ENCODE measurements around the gene TOR1A.
"Not testable (repeated sequence)": the region's sequence is repeated elsewhere in the genome, so short reads cannot be mapped to it uniquely, and the experiment has no call there.

TOR1A gene

GRCh38 chr9:129801504-129801903 is 22.4 kb downstream of the TOR1A start:
- no peak for DNase-seq (ENCODE audit: low read depth)
- no peak for TF ChIP-seq CTCF (IDR thresholded peaks at IDR 0.05; ENCODE audit: low read length, missing control alignments)
- no peak overlapping the region for H3K4me3 ChIP-seq (replicated peaks; ENCODE audit: low read depth, low read length)

GRCh38 chr9:129798973-129799372 is 25.0 kb downstream of the TOR1A start:
- no peak overlapping the region for H3K4me3 ChIP-seq (replicated peaks; ENCODE audit: low read depth, low read length)
- no peak for TF ChIP-seq CTCF (IDR thresholded peaks at IDR 0.05; ENCODE audit: low read length, missing control alignments)
- DNase-seq (ENCODE audit: low read depth), result no peak

GRCh38 chr9:129796029-129796428 is 27.9 kb downstream of the TOR1A start:
- not testable (repeated sequence) for H3K4me3 ChIP-seq (replicated peaks; ENCODE audit: low read depth, low read length); DNase-seq (ENCODE audit: low read depth)

- no peak for DNase-seq (ENCODE audit: low read depth)
- H3K4me3 ChIP-seq (replicated peaks; ENCODE audit: low read depth, low read length), result no peak overlapping the region
- TF ChIP-seq CTCF (IDR thresholded peaks at IDR 0.05; ENCODE audit: low read length, missing control alignments), result no peak
Observed at GRCh38 chr9:129794549-129794948, 29.4 kb downstream of the TOR1A start.

GRCh38 chr9:129786481-129786880 is 37.5 kb downstream of the TOR1A start:
- no peak for DNase-seq (ENCODE audit: low read depth)
- no peak overlapping the region for H3K4me3 ChIP-seq (replicated peaks; ENCODE audit: low read depth, low read length)
- TF ChIP-seq CTCF (IDR thresholded peaks at IDR 0.05; ENCODE audit: low read length, missing control alignments), result no peak

GRCh38 chr9:129785866-129786265 is 38.1 kb downstream of the TOR1A start:
- TF ChIP-seq CTCF (IDR thresholded peaks at IDR 0.05; ENCODE audit: low read length, missing control alignments), result no peak
- DNase-seq (ENCODE audit: low read depth), result no peak
- no peak overlapping the region for H3K4me3 ChIP-seq (replicated peaks; ENCODE audit: low read depth, low read length)

- H3K4me3 ChIP-seq (replicated peaks; ENCODE audit: low read depth, low read length); DNase-seq (ENCODE audit: low read depth): not testable (repeated sequence)
Observed at GRCh38 chr9:129784970-129785369, 39.0 kb downstream of the TOR1A start.

GRCh38 chr9:129783516-129784361 is 40.2 kb downstream of the TOR1A start:
- DNase-seq (ENCODE audit: low read depth), result peak; percentile 87
- TF ChIP-seq CTCF (IDR thresholded peaks at IDR 0.05; ENCODE audit: low read length, missing control alignments), result peak; percentile 92
- no peak overlapping the region for H3K4me3 ChIP-seq (replicated peaks; ENCODE audit: low read depth, low read length)
